NCI-H524 treated with DMSO at 0.1 percent for 48 hours (cell line): ENCODE results near the gene SLC26A2.

ENCODE experiments used
- DNase-seq: peaks from one replicate; lab custom pipeline; 2025; lab: John Stamatoyannopoulos, UW

The SLC26A2 gene

DNA sequence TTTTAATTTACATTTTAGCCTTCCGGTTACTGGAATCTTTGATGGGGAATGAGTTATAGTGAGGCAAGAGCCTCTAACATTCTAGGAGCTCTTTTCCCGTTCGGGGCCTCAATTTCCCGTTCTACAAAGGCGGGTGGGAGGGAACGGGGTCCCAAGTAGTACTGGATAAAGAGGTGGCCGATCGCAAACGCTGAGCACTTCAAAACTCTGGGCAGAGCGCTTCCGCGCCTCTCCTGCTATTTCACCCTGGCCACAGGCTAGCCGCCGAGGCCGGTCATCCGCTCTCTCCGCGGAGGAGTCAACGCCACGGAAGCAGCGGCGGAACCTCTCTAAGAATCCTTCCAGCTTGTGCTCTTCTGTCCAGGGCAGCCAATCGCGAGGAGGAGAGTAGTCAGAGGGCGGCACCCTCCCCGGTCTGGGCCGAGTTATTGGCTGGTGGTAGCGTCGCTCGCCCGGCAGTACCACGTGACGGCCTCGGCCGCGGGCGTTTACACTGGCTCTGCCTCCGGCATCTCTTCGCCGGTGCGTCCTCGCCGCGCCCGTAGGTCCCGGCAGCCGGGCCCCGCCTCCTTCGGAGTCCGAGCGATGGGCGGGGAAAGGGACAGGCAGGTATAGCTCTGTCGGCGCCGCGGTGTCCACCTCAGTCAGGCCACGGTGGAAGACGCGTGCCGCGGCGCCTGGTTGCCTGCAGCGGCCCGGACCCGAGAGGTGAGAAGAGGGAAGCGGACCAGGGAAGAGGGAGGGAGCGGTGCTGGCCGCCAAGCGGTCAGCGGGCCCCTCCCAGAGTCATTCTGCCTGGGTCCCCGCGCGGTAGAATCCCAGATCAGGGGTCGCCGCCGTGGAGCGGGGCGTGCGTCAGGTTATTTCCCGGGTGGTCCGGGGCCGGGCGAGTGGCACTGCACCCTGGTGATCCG is at the start of gene SLC26A2:
SLC26A2 (plus strand) TSS at position 487 of the 914 bp plus-strand sequence. CDS start 16,895 bp downstream, outside the sequence.
- peak; percentile 83 for DNase-seq

DNA sequence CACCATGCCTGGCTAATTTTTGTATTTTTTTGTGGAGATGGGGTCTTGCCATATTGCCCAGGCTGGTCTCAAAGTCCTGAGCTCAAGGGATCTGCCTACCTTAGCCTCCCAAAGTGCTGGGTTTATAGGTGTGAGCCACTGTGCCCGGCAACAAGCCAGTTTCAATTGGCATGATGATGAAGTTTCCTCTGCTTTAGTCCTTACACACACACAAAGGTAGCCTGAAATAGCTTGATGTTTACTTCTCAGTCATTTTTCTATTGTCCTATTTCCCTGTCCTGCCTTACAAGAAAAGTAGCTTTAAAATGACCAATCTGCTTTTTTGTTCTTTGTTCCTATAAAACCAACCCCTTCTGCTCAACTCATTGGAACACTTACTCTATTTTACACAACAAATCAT is 49.5 kb upstream of the SLC26A2 start:
- DNase-seq: no peak

DNA sequence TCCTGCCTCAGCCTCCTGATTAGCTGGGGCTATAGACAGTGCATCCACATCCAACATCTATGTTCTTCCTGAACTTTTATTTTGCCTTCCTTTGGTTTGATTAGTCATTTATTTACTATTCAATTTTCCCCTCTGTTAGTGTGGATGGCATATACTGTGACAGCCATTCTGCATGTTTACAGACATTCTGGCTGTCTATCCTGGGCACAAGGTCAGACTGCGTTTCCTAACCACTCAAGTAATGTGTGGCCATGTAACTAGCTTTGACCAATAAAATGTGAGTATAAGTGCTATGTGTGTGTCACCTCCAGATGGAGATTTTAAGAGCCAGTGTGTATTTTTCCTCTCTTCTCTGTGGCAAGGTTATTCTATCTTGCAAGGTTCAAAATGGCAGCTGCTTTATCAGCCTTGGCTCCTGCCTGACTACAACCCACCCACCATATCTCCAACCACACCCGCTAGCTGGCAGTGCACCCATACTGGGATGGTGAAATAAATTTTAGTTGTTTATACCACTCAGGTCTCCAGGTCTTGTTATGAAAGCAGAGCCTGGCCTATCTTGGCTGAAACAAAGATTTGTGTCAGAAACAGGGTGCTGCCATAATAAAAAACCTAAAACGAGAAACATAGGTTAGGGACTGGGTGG is 48.2 kb upstream of the SLC26A2 start:
- DNase-seq: no peak

DNA sequence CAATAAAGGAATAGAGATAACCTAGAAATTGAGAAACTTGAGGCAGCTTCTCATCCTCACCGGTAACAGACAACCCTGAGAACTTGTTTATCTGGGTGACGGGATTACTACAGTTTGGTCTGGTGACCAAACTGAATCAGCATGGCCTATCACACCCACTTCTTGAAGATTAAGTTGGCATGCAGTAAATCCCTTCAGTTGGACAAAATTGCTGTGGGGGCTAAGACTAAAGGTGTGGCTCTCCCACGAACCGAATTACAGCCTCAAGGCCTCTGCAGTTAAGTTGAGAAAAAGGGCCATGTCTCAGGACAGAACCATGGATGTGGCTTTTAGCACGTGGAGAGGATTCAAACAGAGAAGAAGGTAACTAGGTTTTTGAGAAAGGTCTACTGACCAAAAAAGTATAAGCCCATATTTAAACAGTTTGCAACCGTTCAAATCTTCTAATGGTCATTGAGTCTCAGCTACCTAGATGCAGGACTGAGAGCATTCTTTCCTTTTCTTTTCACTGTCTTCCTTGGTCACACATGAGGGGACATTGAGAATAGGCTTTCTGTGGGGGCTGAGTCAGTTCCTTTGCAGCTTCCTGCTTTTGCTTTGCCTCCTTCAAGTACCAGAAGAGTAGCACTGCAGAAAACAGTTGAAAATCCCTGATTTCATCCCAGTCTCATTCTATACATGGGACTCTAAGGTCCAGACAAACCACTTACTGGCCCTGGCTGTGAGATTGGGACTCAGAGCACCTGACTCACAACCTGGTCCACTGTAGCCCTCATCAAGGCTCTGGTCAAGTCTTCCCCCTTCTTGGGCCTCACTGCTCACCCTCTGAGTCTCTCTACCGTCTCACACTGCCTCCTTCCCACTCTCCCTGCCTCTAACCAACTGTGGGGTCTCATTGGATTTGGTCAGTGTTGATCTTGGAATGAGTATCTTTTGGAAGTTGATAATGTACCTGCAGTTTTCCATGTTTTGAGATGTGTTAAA is 46.8 kb upstream of the SLC26A2 start:
- DNase-seq: no peak

DNA sequence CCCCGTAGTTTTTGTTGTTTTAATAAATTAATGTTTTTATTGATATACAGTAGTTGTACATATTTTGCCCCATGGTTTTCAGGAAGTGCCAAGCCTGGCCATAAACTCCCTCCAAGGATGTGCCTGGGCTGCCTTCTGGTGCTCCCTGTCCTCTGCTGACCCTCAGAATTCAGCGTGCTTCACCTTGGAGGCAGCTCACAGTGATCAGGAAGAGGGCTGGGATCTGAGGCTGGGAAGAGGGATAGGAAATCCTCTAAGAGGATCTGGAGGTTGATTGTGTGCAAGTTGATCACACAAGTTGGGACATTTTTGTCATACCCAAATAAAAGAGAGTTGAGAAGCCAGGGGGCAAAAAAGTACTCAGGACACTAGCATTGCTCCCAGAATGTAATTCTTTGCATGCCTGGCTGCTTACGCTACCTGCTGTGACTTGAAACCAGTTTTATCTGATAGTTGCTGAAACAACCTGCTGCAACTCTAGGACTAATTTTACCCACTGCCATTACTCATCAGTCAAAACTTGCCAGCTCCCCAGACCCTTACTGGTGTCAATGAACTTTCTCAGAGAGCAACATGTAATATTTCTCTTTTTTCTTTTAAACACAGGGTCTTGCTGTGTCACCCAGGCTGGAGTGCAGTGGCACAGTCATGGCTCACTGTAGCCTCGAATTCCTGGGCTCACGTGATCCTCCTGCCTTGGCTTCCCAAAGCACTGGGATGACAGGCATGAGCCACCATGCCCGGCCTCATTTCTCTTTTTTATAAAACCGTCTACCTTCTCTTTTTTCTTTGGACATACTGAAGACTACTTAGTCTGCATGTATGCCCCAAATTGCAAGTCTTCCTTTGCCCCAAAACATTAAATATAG is 44.9 kb upstream of the SLC26A2 start:
- DNase-seq: no peak

DNA sequence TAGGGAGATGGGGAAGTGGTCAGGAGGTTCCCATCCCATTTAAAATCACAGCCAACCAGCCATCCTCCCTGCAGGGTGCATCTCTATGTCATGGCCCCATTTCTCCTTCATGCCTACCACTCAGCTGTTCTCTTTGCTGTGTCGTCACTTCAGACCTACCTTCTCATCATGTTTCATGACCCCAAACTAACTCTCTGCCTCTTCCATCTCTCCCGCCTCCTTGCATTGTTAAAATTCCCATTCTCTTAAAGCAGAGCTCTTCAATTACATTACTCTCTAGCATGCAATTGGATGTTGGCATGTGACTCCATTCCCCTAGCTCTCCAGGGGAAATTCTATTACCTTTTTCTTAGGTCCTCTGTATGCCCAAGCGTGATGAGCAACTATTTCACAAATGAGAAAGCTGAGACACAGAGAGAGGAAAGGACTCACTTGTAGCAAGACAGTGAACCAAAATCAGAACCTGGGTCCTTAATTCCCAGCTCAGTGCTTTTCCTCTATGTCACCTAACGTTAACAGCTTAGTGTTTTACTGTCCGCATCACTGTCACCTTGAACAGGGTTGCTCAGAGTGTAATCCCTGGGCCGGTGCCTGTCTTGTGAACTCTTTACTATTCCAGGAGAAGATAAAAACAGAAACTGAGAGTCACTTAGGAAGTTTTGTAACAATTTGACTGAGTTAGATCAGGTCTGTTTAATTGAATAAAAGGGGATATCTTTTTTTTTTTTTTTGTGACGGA is 44.1 kb upstream of the SLC26A2 start:
- no peak for DNase-seq

DNA sequence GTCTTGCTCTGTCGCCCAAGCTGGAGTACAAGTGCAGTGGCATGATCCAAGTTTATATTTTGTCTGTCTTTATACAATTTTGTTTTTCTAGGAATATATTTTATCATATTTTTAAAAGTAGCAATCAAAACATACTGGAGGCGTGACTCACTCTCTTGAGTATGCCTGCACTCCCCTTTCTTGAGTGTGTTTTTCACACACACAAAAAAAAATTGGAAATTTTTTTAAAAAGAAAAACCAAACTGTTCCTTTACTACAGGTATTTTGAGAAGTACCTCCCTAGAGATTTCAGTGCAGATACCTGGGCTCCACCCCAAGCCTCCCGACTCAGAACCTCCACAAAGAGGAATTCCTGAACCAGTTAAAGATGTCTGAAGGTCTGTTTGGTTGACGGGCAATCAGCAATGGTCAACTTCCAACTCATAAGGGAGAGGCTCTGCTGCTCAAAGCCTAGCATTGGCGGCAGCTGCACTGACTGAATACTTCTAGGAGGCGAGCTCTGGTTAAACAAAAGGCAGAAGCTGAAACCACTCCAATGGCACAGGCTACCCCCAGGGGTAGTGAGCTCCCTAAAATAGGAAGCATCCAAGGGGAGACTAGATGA is 43.4 kb upstream of the SLC26A2 start:
- DNase-seq: no peak

DNA sequence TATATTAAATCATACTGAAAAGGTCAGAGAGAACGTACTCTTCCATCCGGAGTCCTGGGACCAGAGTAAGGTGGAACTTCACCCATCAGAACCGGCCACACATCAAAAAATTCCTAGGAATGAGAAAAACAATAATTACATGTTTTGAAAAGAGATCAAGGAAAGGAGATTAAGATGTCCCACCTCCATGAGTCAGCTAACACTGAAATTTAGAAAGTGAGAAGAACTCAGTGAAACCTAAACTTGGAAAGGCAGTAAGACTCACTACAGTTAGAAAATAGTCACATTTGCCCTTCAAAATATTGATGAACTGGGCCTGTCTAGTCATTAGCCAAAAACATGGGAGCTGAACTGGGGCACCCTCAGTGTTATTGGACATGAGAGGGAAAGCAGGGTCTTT is 39.0 kb upstream of the SLC26A2 start:
- DNase-seq: no peak

DNA sequence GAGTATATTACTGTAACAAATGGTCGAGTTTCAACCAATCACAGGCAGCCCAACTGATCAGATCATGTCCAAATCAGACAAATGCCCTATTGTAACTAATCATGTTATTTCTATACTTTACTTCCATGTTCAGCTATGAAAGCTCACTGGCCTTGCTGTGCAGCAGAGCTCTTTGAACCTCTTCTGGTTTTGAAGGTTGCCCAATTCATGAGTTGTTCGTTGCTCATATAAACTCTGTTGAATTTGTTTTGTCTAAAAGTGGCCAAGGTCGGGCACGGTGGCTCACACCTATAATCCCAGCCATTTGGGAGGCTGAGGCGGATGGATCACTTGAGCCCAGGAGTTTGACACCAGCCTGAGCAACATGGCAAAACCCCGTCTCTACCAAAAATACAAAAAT is 37.6 kb upstream of the SLC26A2 start:
- no peak for DNase-seq

DNA sequence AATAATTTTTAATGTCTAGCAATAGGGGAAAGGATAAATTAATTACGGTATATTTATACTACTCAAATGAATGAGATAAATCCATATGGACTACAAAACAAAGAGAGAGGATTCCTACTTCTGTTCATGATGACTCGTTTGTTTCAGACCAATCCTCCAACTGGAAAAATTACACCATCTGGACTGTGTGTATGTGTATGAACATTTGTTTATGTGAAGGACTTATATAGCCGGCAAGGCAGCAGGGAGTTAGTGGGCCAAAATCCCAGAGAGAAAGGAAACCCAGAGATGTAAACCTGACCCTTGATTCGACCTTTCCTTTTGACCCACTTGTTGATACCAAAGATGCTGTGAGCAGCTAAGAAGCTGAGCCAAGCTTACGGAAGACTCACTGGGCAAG is 36.1 kb upstream of the SLC26A2 start:
- no peak for DNase-seq

DNA sequence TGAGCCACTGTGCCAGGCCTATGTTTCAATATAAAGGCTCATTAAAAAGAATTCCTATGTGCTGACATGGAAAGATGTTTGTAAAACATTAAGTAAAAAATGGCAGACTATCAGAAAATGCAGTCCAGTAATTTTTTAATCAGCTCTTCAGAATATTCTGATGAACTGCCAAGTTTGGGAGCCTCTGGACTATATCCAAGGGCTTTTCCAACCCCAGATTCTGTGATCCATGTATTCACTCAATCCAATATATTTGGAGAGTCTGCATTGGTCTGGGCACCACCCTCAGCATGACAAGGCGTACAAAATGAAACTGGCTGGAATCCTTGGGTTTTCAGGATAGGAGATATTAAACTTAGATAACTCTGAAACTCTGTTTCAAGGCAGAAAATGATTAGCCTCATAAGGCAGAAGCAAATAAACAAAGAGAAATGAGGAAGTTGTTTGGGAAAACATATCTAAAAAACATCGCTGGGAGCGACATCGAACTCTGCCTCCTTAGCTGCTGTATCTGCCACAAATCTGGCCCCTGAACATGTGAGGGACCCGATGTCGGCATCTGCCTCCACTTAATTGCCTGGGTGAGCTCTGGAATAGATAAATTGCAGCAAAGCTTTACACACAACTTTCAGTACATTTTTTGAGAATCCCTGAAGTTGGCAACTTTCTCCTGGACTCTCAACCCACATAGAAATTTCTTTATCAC is 30.4 kb upstream of the SLC26A2 start:
- no peak for DNase-seq

DNA sequence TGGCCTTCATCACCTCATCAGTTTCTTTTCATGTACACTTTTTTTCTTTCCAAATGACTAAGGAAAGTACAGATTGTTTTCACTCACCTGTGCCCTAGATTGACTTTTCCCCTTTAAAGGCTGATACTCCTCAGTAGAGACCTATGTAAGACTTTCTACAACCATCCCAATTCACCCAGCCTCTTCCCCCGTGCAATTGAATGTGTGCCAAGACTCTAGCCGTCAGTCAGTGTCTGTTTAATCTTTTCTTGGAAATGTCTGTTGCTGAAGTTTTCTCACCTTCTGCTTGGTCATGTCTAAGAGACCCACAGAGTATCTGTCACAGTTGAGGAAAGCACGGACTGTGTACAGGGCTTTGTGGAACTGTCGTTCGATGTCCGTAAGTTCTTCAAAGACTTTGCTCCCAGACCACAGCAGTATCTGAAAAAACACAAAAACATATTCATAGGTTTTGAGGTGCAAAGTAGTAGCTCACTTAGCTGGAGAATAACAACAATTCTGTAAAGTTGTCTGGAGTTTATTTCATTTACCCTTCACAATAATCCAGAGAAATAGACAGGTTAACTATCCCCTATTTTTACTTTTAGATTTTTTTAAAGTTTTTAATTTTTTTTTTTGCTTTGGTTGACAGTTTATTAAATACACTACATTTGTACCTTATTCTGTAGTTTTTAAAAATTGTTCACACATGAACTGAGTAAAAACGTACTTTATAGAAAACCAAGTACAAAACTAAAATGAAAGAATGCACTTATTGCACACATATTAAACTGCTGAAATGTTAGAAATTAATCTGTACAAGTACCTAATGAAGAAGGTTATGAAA is 29.6 kb upstream of the SLC26A2 start:
- no peak for DNase-seq

DNA sequence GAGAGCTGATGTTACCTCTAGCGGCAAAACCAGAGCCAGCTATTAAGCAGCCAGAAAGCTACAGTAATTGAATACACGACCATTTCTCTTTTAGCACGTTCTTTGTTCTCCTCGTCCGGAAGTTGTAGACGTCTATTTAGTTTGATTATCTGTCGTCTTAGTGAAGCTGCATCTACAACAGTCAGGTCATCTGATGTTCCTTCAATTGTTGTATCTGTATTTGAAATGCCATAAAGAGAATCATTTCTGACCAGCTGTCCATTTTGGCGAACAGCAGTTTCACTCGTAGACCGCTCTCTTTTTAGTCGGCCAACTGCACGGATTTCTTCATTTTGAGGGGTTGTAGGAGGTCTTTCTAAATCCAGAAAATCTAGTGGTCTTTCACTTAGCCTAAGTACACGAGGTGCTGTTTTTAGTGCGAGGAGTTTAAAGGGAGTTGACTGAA is 28.5 kb upstream of the SLC26A2 start:
- DNase-seq: no peak

DNA sequence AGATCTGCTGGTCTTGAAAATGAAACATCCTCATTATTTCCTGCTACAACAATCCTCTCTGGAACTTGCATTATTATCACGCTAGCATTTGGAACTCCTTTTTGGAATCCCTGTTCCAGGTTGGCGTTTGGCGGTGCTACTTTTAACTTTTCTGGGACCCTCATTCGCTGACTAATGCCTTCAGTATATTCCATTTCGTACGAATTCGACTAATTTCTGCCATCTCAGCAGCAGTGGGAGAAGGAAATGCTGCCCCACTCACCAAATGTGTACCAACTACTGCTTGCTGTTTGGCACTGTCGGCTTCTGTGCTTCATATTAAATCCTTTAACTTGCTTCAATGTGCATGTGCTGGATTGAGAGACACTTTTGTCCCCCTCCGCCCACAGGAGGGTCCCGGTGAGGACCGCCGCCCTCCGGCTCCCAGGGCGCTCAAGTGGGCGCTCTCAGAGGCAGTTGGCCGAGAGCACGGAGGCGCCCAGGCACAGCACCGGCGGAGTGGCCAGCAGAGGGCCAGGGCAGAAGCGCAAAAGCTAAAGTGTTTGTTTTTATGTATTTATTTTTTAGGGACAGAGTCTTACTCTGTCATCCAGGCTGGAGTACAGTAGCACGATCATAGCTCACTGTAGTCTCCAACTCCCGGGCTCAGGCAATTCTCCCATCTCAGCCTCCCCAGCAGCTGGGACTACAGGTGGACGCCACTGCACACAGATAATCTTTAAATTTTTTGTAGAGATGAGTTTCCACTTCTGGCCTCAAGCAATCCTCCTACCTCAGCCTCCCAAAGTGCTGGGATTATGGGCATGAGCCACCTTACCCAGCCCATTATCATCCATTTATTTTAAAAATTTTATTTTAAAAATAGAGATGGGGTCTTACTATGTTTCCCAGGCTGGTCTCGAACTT is 27.9 kb upstream of the SLC26A2 start:
- DNase-seq: peak; percentile 14

DNA sequence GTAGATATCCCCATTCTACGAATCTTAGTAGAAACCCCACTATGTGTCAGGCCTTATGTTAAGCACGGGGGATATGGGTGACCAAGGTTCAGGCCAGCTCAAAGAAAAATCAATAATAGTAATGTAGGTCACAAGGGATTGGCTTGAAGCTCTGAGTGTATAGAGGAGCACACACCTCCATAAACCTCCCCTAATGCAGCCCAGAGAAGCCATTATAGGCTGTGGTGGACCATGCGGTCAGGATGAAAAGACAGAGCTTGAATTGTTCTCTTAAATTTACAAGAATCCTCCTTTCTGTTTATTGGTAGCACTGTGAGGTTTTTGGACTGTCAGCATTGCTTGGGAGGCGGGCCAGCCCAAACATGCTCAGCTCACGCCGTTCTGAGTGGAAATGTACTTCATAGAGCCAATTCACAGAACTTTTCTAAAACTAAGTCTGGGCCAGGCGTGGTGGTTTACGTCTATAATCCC is 25.1 kb upstream of the SLC26A2 start:
- DNase-seq: no peak

DNA sequence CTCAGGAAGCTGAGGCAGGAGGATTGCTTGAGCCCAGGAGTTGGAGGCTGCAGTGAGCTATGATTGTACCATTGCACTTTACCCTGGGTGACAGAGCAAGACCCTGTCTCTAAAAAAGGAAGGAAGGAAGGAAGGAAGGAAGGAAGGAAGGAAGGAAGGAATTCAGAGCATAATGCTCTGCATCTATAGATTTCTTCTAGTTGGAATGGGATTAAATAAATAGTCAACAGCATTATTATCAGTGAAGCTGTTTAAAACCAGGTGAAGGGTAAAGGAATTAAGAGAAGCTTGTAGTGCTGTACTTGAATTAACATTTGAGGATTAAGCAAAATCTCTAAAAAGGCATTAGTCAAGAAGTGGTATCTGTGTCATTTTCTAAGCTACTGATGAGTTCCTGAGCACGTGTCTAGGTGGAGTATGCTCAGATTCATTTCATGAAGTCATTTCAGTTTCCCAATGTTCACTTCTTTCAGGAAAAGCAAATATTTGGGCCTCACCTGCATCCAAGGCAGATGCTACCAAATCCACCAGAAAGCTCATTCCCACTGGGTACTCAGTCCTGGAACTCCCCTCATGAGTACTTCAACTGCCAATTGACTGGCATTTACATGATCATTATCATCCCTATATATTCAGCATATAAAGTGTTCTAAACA is 24.4 kb upstream of the SLC26A2 start:
- DNase-seq: peak; percentile 38

DNA sequence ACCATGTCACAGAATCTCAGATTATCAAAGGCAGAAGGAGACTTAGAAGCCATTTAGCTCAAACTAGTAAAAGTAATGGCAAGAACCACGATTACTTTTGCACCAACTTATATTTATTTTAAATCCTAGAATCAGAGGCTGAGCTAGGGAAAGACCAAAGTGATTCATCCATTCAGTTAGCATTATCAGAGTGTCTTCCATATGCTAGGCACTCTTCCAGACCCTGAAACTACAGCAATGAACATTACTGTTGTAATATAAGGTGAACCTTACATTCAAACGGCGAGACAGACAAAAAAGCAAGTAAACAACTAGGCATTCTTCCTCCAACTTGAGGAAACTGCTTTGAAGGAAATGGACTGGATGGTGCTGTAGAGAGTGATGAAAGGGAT is 23.9 kb upstream of the SLC26A2 start:
- no peak for DNase-seq
